GM18861 (cell line): ENCODE measurements around the gene MT1A.

ENCODE experiments used
- ATAC-seq: cut with Tn5 transposase; IDR thresholded peaks from one replicate; pipeline ENCODE4 v1.9.1; 2021; ENCODE audit not compliant: unreplicated experiment

The MT1A gene

DNA sequence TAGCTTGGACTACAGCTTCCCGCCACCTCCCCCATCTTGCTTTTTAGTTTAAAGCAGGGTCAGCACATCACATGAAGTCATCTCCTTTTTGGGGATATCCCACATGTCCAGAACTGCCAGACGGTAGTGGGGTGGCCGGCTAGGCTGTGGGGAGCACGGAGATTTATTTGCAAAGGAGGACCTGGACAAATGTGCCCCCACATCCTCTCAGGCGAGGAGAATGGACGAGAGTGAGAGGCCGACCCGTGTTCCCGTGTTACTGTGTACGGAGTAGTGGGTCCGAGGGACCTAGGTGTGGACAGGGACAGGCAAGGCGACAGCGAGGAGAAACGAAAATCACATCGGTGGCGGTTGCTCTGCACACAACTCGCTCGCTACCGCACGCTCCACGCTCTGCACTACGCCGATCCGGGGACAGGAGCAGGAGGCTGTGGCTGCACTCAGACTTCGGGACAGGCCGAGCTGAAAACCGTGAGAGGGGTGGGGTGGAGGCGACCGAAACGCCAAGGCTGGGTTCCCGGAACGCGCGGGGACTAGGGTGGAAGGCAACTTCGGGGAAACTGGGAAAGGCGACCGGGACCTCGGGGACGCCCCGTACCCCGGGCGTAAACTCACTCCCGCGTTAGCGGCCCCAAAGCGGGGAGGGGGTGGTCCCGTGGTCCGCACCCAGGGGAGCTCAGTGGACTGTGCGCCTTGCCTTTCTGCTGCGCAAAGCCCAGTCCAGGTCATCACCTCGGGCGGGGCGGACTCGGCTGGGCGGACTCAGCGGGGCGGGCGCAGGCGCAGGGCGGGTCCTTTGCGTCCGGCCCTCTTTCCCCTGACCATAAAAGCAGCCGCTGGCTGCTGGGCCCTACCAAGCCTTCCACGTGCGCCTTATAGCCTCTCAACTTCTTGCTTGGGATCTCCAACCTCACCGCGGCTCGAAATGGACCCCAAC lies at the start of gene MT1A:
TSS of gene MT1A (plus strand) at position 853 of the 937 bp plus-strand sequence. CDS start at position 926, 73 bp downstream.
- no peak for ATAC-seq

- no peak for ATAC-seq
These were observed 49.7 kb upstream of the MT1A start for GRCh38 chr16:56588781-56589140.

DNA sequence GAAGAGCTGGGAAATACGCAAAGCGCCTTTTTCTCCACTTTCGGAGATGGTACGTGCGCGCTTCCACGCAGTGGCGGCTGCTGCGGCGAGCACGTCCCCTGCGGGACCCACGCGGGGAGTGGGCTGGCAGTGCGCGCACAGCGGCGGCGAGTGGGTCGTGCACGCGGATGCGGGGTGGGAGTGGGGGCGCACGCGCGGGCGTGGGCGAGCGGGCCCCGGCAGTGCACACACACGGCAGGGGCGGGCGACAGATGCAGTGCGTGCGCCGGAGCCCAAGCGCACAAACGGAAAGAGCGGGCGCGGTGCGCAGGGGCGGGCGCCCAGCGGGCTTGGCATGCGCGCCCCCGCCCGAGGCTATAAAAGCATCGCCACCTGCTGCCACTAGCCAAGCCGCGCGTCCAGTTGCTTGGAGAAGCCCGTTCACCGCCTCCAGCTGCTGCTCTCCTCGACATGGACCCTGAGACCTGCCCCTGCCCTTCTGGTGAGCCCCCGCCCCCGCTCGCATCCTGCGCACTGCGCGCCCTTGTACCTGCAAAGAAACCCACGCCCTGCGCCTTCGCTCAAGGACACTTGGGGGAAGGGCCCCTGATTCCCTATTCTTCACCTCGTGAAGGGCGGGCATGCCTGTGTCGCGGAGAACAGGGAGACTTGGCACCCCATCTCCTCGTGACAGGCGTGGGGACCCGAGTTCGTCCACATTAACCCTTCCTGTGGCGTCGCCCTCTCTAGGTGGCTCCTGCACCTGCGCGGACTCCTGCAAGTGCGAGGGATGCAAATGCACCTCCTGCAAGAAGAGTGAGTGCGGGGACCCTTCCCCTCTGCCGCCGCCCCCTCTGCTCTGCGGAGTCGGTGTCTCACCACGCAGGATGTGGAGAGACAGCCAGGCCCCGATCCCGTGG lies 49.1 kb upstream of the MT1A start, which contains the start of gene MT3:
TSS of gene MT3 (plus strand) at position 388 of the 899 bp plus-strand sequence. CDS start at position 451, 63 bp downstream.
- no peak for ATAC-seq

DNA sequence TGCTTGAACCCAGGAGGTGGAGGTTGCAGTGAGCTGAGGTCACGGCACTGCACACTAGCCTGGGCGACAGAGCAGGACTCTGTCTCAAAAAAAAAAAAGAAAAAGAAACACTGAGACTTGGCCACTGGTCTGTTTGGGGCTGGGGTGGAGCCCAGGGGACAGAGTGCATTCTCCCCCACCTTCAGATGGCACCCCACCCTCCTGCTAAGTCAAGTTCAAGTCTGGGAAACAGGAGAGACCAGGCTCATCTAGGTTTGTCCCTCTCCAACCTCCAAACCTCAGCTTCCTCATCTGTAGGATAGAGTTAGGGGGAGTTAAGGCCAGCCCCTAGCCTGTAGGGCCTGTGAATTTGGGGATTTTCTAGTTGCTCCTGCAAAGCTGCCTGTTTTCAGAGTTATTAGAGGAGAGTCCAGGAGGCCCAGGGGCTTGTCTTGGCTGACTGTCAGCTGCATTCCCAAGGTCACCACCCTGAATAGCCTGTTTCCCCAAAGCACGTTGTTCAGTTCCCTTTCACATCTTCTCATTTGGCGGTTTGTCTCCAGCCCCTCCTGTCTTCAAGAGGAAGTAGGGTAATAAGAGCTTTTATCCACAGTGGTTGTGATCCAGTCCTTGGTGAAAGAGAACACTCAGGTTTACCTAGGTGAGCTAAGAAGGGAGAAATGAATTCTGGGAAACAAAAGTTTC lies 46.9 kb upstream of the MT1A start:
- ATAC-seq = no peak

DNA sequence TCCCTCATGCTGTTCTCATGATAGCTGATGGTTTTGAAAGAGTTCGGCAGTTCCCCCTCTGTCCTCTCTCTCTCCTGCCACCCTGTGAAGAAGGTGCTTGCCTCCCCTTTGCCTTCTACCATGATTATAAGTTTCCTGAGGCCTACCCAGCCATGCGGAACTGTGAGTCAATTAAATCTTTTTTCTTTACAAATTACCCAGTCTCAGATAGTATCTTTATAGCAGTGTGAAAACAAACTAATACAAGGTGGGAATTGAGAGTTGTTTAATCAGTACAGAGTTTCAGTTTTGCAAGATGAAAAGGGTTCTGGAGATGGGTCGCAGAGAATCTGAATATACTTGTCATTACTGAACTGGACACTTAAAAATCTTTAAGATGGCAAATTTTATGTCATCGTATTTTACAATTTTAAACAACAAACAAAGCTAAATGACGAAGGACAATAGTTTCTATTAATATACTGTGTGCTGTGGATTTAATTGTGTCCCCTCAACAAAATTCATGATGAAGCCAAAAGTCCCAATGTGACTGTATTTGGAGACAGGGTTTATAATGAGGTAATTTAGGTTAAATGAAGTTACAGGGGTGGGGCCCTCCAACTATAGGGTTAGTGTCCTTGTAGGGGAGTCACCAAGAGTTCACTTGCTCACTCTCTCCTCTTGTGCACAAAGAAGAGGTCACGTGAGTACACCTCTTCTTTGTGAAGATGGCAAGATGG lies 44.7 kb upstream of the MT1A start:
- no peak for ATAC-seq

DNA sequence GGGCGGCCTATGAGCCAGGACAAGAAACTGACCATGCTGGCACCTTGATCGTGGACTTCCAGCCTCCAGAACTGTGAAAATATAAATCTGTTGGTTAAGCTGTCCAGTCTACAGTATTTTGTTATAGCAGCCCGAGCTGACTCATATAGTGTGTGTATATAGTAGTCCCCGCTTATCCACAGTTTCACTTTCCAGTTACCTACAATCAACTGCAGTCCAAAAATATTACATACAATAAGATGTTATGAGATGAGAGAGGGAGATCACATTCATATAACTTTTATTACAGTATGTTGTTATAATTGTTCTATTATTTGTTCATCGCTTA lies 44.2 kb upstream of the MT1A start:
- ATAC-seq = no peak

GRCh38 chr16:56600398-56600999 lies 38.0 kb upstream of the MT1A start:
- ATAC-seq = no peak

- ATAC-seq = no peak
These were observed 37.1 kb upstream of the MT1A start for GRCh38 chr16:56601325-56601724.

GRCh38 chr16:56603589-56603988 lies 34.9 kb upstream of the MT1A start:
- ATAC-seq = no peak

DNA sequence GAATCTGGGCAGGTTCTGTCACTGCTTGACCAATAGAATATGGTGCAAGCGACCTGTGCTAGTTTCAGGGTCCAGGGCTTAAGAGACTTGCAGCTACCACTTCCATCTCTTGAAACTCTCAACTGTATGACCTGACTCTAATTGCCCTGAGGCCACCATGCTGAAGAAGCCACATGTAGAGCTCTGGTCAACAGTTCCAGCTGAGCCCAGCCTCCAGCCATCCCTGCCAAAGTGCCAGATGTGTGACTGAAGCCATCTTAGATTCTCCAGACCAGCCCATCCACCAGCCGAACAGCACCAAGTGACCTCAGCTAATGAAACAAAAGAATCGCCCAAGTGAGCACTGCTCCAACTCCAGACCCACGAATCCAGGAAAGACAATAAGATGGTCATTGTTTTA lies 33.5 kb upstream of the MT1A start:
- no peak for ATAC-seq

- no peak for ATAC-seq
These were observed 33.0 kb upstream of the MT1A start for GRCh38 chr16:56605475-56605874.

GRCh38 chr16:56606071-56606475 lies 32.4 kb upstream of the MT1A start:
- no peak for ATAC-seq

DNA sequence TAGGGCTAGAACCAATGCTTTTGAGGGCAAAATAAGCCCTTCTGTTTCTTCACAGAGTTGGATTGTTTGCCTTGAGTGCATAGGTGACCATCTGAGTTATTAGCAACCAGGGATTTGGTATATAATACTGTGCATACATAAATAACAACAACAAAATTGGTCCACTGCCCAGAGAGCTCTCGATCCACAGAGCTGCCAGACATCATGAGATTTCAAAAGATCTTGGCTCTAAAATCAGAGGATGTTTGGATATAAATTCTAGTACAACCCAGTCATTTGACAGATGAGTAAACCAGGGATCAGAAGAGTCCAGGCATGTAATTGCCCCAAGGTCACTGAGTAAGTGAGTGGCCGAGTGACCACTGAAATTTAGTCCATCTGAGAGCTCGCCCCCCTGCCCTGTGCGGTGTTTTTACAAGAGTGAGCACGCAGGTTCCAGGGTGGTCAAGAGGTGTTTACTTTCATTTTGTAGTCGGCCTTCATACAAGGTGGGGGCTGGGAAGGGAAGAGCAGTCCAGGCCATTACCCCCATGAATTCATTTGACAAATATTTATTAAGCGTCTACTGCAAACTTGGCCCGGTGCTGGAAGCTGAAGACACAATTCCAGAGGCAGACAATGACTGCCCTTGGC lies 31.9 kb upstream of the MT1A start:
- ATAC-seq = no peak

GRCh38 chr16:56607109-56607618 lies 31.3 kb upstream of the MT1A start:
- ATAC-seq = no peak

GRCh38 chr16:56607675-56608042 lies 30.8 kb upstream of the MT1A start:
- ATAC-seq = no peak

- ATAC-seq = peak; percentile 76
These were observed 30.2 kb upstream of the MT1A start, which contains the start of gene MT2A for GRCh38 chr16:56608043-56608875. MT2A (plus strand) TSS chr16:56608584; CDS start chr16:56608656, 72 bp downstream.

- ATAC-seq = no peak
These were observed 29.5 kb upstream of the MT1A start for GRCh38 chr16:56608876-56609462.

DNA sequence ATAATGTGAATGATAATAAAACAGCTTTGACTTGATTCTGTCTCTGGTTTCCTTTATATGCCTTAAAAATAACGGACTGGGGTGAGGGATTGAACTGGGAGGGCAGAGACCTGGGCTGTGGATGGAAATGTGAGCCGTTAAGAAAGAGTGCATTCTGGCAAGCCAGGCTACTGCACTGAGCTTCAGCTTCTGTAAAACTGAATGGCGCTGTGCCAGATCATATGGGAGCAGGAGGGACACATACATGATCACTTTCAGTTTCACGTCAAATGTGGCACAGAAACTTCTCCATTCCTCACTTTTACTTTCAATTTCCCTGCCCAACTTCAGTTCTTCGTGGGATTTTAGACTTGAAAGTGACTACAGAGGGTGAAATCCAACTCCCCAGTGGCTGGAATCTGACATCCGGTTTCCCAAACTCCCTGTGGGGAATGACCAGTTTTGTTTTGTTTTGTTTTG lies 29.0 kb upstream of the MT1A start:
- peak; percentile 38 for ATAC-seq
